GM19025 (cell line): ENCODE measurements around the gene POLR2I.

ENCODE experiments used
- ATAC-seq: cut with Tn5 transposase; IDR thresholded peaks from one replicate; pipeline ENCODE4 v1.9.1; 2021; ENCODE audit warnings: mild to moderate bottlenecking, low read depth, moderate library complexity; ENCODE audit not compliant: unreplicated experiment

The POLR2I gene

DNA sequence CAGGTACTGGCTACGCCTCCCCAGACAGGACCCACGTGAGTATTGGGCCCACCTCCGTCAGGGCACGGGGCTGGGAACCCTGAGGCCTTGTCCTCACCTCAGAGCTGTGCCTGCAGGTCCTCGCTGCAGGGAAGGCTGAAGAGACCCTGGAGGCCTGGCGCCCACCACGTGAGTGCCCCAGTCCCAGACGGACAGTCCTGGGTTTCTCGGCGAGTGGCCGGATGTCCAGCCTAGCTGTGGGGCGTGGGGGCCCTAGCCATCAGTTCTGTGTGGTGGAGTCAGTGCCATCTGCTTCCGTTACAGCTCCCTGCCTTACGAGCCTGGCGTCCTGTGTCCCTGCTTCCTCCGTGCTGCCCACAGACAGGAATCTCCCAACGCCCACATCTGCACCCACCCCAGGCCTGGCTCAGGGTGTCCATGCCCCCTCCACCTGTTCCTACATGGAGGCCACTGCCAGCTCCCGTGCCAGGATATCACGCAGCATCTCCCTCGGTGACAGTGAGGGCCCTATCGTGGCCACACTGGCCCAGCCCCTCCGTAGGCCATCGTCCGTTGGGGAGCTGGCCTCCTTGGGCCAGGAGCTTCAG lies 11.5 kb downstream of the POLR2I start:
- no peak for ATAC-seq

DNA sequence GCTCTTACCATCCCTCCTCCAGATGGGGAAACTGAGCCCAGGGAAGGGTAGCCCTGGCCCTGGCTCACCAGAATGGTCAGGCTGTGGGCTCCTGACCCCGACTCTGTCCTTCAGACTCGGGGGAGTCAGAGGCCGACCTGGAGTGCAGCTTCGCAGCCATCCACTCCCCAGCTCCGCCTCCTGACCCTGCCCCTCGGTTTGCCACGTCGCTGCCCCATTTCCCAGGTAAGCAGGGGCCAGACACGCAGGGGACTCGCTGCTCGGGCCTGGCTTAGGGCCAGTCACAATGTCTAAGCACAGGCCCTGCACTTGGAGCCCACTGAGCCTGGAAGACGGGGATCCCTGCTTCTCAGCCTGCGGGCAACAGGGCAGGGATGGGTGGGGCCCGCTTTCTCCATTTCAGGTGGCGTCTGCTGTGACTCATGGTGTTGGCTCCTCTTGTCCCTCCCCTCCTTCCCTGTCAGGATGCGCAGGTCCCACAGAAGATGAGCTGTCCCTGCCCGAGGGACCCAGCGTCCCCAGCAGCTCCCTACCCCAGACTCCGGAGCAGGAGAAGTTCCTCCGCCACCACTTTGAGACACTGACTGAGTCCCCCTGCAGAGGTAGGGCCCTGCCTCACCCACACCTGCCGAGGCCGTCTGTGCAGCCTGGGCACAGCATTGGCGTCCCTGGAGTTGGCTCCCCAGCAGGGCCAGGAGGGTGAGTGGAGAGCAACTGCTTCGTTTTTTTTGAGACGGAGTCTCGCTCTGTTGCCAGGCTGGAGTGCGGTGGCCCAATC lies 12.9 kb downstream of the POLR2I start:
- ATAC-seq, result no peak

DNA sequence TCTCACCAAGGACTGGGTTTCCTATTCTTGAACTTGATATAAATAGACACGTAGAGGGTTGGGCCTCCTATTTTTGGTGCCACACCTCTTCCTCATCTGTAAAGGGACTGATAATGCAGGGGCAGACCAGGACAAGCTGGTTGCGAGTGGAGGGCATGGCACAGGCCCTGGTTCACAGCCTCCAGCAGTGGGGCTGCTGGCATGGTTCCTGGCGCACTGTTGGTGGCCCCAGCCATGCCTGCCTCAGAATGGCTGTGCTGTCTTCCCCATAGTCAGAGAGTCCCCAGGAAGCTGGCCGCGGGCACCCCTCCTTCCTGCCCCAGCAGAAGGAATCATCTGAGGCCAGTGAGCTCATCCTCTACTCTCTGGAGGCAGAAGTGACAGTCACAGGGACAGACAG lies 14.2 kb downstream of the POLR2I start:
- ATAC-seq, result no peak

DNA sequence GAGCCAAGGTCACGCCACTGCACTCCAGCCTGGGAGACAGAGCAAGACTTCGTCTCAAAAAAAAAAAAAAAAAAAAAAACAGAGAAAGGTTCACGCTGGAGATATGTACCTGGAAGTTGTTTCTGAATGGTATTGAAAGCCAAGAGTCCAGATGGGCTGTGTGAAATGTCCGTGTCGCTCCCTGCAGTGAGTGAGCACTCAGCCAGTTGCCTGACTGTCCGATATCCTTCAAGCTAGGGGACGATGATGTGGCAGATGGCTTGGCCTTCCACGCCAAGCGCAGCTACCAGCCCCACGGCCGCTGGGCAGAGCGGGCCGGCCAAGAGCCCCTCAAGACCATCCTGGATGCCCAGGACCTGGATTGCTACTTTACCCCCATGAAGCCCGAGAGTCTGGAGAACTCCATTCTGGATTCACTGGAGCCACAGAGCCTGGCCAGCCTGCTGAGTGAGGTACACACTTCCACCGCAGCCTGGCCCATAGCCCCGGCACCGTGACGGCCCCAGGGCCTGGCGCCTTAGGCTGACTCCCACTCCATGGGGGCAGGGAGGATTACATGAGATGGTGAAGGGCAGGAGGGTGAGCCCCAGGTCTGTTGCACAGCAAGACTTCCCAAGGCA lies 15.4 kb downstream of the POLR2I start:
- no peak for ATAC-seq

DNA sequence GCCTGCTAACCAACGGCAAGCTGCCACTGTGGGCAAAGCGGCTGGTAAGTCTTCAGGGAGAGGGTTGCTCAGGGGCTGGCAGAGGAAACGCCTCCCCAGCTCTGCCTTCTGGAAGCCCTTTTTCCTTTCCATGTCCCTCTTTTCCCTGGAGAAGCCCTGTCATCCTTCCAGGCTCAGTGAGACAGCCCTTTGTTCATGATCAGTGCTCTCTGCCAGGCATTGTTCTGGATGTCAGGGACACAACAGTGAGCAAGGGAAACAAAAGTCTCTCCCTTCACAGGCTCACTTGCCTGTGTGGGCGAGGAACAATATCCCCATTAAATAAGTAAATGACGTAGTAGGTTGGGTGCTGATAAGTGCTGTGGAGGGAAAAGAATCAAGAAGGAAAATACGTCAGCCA lies 17.6 kb downstream of the POLR2I start:
- ATAC-seq, result no peak

DNA sequence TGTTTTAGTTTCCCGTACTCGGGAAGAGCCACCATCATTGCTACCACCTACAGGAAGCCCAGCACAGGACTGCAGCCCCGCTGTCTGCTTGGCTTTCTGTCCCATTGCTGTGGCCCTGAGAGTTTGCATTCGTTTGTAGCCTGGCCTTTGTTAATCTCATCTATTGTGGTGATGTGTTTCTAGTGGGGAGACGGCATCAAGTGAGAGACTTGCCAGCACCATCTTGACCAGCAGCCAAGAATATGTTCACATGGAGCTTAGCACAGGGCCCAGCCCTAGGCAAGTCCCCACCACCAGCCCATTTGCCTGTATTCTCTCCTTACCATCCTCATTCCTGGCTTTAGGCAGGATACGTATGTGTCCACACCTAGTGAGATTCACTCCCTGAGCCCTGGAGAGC lies 21.0 kb downstream of the POLR2I start:
- ATAC-seq, result no peak

DNA sequence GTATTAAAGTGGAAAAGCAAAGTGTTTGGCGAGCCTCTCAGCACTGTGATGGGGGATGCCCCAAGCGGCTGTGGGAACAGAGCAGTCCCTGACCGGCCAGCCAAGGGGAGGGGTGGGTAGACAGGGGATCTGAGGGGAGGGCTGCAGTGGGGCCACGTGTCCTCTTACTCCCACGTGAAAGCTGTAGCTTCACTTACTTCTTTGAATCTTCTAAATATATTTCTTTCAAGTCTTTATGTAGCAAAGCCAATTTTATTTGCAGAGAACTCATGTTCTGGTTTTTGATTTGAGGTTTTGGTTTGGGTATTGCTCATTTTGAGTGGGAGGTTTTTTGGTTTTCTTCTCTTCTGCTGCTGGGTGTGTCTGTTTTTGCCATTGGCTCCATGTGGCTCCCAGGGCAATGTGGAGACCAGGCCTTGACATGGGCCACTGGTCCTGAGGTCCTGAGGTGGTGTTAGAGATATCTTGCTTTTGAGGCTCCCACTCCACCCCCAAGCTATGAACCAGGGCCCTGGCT lies 21.5 kb downstream of the POLR2I start:
- ATAC-seq, result no peak

- no peak for ATAC-seq
Measured at GRCh38 chr19:36092566-36092965, 22.1 kb downstream of the POLR2I start.

- ATAC-seq, result no peak
Measured at GRCh38 chr19:36090910-36091695, 23.6 kb downstream of the POLR2I start.

DNA sequence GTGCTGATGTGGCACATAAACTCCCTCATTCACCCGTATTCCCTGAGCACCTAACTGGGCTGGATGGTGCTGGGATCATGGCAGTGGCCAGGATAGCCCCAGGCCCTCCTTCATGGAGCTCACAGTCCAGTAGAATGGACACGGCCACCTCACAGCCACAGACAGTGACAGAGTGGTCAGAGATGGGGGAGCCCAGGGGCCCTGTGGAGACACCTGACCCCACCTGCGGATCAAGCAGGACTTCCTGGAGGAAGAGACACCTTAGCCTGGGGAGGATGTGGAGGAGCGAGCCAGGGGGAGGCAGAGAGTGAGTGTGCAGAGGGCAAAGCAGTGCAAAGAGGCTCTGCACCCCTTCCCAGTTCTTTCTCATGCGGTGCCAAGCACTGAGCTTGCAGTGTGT lies 24.8 kb downstream of the POLR2I start:
- no peak for ATAC-seq

DNA sequence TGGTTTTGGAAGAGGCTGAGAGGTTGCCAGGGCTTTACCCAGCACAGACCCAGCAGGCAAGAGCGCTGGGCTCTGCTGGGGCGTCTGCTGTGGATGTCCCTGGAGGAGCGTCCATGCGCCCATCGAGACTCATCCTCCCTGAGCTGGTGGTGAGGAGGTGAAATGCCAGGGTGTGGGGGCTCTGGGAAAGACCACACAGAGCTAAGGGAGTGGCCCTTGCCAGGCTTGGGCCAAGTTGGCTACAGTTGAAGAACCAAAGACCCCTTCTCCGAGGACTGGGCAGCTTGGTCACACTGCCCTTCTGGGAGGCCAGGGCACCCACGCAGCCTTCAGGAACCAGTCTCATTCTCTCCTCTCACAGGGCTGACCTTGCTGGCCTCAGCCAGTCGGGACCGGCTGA lies 28.3 kb downstream of the POLR2I start:
- no peak for ATAC-seq

DNA sequence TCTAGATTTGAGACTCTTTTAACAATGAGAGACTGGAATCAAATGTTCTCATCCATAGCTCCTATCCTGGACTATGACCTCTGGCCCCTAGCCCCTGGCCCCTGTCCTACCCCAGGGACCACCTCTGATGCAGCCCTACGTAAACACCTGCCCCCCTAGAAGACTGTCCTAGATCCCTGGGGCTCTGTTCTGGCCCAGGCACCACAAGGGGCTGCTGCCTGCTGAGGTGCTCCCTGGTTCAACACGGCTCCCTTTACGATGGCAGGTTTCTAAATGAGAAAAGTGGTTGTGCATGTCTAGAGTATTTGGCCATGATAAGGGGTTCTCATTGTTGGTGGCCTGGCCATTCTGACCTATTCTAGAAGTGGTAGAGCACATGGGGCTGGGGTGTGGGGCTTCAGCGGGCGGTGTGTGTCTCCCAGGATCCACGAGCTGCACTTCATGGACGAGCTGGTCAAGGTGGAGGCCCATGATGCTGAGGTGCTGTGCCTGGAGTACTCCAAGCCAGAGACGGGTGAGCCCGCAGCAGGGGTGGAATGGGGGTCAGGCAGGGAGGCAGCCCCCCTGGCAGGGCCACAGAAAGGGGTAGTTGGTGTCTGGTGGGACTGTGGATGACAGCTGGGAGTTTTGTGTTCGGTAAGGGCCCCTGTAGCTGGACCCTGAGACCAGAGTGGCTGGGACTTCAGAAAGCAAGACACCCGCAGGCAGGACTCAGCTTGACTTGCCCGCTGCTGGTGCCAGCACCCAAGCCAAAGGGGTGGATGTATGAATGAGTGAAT lies 30.3 kb downstream of the POLR2I start:
- no peak for ATAC-seq

GRCh38 chr19:36082916-36083315 lies 31.8 kb downstream of the POLR2I start:
- ATAC-seq, result no peak

- no peak for ATAC-seq
Measured at GRCh38 chr19:36081894-36082293, 32.8 kb downstream of the POLR2I start.

- no peak for ATAC-seq
Measured at GRCh38 chr19:36081385-36081784, 33.3 kb downstream of the POLR2I start.

GRCh38 chr19:36079389-36079945 lies 35.2 kb downstream of the POLR2I start:
- no peak for ATAC-seq

- ATAC-seq, result no peak
Measured at GRCh38 chr19:36073121-36073876, 41.4 kb downstream of the POLR2I start.

- no peak for ATAC-seq
Measured at GRCh38 chr19:36072081-36072480, 42.6 kb downstream of the POLR2I start.
